ENCODE results near the gene ZYX.

The ZYX gene, protein sequence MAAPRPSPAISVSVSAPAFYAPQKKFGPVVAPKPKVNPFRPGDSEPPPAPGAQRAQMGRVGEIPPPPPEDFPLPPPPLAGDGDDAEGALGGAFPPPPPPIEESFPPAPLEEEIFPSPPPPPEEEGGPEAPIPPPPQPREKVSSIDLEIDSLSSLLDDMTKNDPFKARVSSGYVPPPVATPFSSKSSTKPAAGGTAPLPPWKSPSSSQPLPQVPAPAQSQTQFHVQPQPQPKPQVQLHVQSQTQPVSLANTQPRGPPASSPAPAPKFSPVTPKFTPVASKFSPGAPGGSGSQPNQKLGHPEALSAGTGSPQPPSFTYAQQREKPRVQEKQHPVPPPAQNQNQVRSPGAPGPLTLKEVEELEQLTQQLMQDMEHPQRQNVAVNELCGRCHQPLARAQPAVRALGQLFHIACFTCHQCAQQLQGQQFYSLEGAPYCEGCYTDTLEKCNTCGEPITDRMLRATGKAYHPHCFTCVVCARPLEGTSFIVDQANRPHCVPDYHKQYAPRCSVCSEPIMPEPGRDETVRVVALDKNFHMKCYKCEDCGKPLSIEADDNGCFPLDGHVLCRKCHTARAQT

DNA sequence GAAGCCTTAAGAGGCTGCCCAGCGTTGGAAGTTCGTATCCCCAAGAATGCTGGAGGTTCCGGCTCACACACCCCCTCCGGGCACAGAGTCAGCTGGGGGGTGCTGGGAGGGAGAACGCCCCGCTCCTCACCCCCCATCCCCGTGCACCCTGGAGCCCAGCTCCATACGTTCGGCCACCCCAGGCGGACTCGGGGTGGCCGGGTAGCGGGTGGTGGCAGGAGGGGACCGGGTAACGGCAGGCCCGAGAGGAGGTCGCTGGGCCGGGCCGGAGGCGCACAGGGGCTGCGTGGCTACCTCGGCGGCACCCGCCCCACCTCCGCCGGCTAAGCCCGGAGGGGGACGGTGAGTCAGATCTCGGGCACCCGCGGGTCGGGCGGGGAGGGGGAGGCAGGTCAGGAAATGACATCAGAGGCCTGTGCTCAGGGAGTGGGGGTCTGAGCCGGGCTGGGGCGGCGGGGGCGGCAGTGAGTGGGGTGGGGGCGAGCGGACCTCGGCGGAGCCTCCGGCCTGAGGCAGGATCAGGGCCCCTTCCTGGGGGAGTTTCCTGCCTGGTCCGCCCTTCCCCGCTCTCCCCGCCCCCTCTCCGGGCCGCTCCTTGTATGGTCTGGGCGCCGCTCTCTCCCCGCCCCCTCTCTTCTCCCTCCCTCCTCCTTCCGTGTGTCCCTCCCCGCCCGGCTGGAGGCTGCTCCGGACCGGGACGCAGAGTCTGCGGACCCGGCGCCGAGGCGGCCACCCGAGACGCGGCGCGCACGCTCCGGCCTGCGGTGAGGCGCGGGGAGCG is at the start of gene ZYX:
Gene ZYX, plus strand, starts transcription at position 700 of the 781 bp plus-strand sequence. CDS start 227 bp downstream, outside the sequence.
- in situ Hi-C loops (cut with MboI; ENCODE audit: low sequenced_read_pairs): no loop called here

- in situ Hi-C loops (cut with MboI; ENCODE audit: low sequenced_read_pairs): no loop called here
These were observed 46.9 kb upstream of the ZYX start for GRCh38 chr7:143334244-143334643.

DNA sequence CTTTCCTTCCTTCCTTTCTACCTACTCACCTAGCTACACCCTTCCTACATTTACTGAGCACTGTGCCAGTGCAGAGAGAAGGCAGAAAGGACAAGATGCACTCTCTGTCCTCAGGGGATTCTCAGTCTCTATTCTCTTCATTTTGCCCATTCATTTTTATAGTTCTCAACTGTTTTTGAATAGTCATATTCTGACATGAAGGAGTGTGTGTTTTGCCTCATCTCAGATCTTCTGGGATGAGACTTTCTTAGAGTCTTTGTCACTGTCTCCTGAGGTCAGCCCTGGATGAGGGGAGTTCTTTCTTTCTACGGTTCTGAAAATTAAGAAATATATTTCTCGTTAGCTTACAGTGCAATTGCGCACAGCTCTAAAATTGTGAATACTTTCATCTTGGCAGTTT is 43.9 kb upstream of the ZYX start:
- in situ Hi-C loops (cut with MboI; ENCODE audit: low sequenced_read_pairs): no loop called here

- in situ Hi-C loops (cut with MboI; ENCODE audit: low sequenced_read_pairs): no loop called here
These were observed 39.3 kb upstream of the ZYX start for GRCh38 chr7:143341842-143342241.

DNA sequence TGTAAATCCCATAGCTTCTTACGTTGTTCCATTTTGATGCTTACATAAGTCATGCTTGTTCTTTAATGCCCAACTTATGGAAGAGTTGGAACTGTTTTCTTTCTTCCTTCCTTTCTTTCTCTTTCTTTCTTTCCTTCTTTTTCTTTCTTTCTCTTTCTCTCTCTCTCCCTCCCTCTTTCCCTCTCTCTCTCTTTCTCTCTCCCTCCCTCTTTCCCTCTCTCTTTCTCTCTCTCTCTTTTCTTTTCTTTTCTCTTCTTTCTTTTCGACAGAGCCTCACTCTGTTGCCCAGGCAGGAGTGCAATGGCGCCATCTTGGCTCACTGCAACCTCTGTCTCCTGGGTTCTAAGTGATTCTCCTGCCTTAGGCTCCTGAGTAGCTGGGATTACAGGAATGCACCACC is 37.5 kb upstream of the ZYX start:
- in situ Hi-C loops (cut with MboI; ENCODE audit: low sequenced_read_pairs): no loop called here

GRCh38 chr7:143345428-143345900 is 35.7 kb upstream of the ZYX start:
- in situ Hi-C loops (cut with MboI; ENCODE audit: low sequenced_read_pairs): no loop called here

- in situ Hi-C loops (cut with MboI; ENCODE audit: low sequenced_read_pairs): no loop called here
These were observed 35.1 kb upstream of the ZYX start for GRCh38 chr7:143346018-143346417.

- in situ Hi-C loops (cut with MboI; ENCODE audit: low sequenced_read_pairs): no loop called here
These were observed 33.2 kb upstream of the ZYX start for GRCh38 chr7:143347950-143348349.

DNA sequence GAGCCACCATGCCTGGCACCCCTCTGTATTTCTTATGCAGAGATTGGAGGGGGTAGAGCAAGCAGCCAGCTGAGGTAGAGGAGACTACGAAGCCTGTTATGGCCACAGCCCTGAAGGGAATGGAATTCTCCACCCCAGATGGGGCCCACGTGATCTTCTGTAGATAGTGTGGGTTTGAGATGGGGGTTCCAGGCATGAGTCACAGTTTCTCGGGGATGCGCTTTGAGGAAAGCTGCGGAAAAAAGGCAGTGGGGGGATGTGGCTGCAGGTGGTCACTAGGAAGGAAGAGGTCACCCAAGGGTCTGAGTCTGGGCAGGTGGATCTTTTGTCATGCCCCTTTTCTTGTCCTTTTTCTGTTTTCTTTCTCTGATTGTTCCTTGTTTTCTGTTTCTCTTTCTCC is 30.1 kb upstream of the ZYX start:
- in situ Hi-C loops (cut with MboI; ENCODE audit: low sequenced_read_pairs): no loop called here

DNA sequence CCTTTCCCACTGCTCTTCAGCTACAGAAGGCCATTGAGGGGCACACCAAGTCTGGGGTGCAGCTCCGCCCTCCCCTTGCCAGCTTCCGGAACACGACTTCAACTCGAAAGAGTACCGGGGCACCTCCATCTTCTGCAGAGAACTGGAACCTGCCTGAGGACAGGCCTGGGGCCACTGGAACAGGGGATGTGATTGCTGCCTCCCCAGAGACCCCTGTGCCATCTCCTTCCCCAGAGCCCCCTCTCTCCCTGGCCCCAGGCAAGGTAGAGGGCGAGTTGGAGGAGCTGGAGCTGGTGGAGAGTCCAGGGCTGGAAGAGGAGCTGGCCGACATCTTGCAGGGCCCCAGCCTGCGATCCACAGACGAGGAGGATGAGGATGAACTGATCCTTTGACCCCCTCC is 29.6 kb upstream of the ZYX start:
- in situ Hi-C loops (cut with MboI; ENCODE audit: low sequenced_read_pairs): no loop called here

GRCh38 chr7:143352531-143353002 is 28.6 kb upstream of the ZYX start:
- in situ Hi-C loops (cut with MboI; ENCODE audit: low sequenced_read_pairs): no loop called here

- in situ Hi-C loops (cut with MboI; ENCODE audit: low sequenced_read_pairs): no loop called here
These were observed 26.8 kb upstream of the ZYX start for GRCh38 chr7:143354376-143354775.

DNA sequence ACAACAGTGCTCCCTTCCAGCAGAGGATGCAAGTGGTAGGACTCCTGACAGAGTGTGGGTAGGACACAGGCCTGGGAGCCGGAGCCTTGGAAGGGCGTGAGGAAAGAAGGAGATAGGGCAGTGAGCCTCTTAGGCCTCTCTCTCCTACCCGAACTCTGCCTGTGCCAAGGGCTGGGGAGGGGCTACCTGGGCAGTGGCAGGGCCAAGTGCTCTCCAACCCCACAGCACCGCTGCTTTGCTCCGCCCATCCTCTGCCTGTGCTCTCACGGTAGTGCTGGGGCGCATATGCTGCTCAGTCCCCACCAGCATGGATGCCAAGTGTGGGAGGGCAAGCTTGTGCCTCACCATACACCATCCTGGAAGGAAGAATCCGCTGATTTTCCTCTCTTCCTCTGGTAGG is 26.2 kb upstream of the ZYX start:
- in situ Hi-C loops (cut with MboI; ENCODE audit: low sequenced_read_pairs): no loop called here

DNA sequence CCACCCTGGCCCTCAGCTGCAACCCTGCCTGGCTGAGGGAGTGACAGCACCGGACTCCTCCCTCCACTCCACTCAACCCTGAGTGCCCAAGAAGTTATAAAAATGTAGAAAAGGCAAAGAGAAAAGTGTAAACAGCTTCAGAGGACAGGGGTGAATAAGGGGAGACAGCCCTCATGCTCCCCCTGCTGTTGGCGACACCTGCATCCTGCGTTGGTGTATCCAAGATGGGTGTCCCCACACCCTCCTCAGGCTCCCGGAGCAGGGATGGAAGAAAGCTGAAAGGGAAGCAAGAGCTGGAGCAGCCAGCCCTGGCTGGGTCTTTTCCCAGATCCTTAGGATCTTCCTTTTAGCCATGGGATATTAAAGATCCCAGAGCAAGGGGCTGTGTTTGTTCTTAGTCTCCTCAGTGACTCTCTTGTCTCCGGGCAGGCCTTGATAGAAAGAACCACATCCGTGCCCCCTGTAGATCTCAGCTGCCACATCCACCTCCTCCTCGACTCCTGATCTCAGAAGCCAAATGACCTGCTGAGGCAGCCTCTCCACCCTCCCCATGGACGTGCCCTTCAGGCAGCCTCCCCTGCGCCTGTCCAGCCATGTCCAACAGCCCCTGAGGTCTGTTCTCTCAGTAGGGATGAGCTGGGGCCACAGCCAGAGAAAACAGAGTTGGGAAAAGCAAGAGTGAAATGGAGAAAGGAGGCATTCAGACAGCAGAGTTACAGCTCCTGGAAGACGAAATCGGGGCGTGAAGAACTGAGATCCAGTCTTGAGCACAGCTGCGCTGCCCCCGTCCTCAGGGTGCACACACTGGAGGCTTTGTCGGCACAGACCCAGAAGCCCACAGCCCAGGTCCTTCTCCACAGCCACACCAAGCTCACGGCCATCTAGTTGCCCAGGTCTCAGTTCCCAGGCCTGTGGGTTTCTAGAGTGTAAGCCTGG is 25.4 kb upstream of the ZYX start:
- in situ Hi-C loops (cut with MboI; ENCODE audit: low sequenced_read_pairs): no loop called here

GRCh38 chr7:143356414-143357050 is 24.6 kb upstream of the ZYX start:
- in situ Hi-C loops (cut with MboI; ENCODE audit: low sequenced_read_pairs): no loop called here

- in situ Hi-C loops (cut with MboI; ENCODE audit: low sequenced_read_pairs): no loop called here
These were observed 22.5 kb upstream of the ZYX start for GRCh38 chr7:143358626-143359025.

GRCh38 chr7:143359771-143360353 is 21.3 kb upstream of the ZYX start:
- in situ Hi-C loops (cut with MboI; ENCODE audit: low sequenced_read_pairs): no loop called here

GRCh38 chr7:143360788-143361551 is 20.2 kb upstream of the ZYX start:
- in situ Hi-C loops (cut with MboI; ENCODE audit: low sequenced_read_pairs): no loop called here

DNA sequence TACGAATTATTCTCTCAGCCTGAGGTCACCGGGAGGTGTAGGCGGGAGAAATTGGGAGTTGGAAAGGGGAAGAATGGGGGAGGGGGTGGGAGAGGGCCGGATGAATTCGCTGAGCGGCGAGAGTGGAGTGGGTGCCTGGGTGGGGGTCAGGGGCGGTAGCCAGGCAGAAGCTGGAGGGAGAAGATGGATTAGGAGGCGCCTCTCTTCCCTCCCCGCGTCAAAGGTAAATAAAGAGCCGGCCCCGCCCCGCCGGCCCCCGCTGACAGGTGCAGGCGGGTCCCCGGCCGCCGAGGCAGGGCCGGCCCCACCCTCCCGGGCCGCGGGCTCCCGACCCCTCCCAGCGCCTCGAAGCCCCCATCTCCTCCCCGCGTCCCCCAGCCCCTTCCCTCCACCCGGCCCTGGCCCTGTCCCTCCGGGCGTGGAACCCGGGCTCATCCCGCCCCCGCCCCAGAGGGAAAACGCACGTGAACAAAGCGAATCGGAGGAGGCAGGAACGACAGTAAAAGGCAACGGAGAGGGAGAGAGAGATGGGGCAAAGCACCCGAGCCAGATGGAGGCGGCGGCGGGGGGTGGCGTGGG is 19.5 kb upstream of the ZYX start:
- in situ Hi-C loops (cut with MboI; ENCODE audit: low sequenced_read_pairs): no loop called here
